IMR-90 (cell line): Measurements from ENCODE around the gene BTBD18. TPM values are rescaled to one million over a fixed set of nuclear protein-coding genes. Genes with fewer than 3 reads are reported as not detected.

Source experiments
- ATAC-seq: fragments of 200-7000 bp; cut with Tn5 transposase; 2 replicates; pipeline ENCODE4 v1.9.1; 2020; ENCODE audit warnings: low read depth, mild to moderate bottlenecking, moderate library complexity
- BruUV-seq: library from RNA; stranded (reverse); fragments of 400-500 nt; replicated peaks from 2 replicates; lab custom pipeline; 2021; lab: Mats Ljungman, UMichigan
- CTCF ChIA-PET: fragments of 300-600 bp; formaldehyde crosslinking; extraction: SDS; loops from one replicate; lab custom pipeline; 2021; ENCODE audit warnings: antibody characterized with exemption; lab: Yijun Ruan, JAX
- POLR2A ChIA-PET: fragments of 300-600 bp; sonication (Branson Sonifier 250); formaldehyde crosslinking; loops from one replicate; lab custom pipeline; 2022; ENCODE audit warnings: antibody characterized with exemption; ENCODE audit not compliant: unreplicated experiment; lab: Charles Lee
- DNase-seq: peaks from one replicate; pipeline ENCODE4 v3.0.0; 2013
- H2AFZ ChIP-seq: replicated peaks from 2 replicates; pipeline ENCODE3; 2013; ENCODE audit warnings: low read length, mild to moderate bottlenecking; ENCODE audit not compliant: poor library complexity
- H2AK5ac ChIP-seq: 2 replicates; pipeline ENCODE4 v1.6.1; 2013; ENCODE audit warnings: low read depth, low read length, inconsistent platforms
- H2AK9ac ChIP-seq: replicated peaks from 2 replicates; pipeline ENCODE3; 2013; ENCODE audit warnings: mild to moderate bottlenecking, low read depth, low read length, moderate library complexity; ENCODE audit not compliant: poor library complexity
- H2BK120ac ChIP-seq: 2 replicates; pipeline ENCODE4 v1.6.1; 2013; ENCODE audit warnings: low read depth, low read length, inconsistent platforms
- H2BK15ac ChIP-seq: 3 replicates; pipeline ENCODE4 v1.6.1; 2013; ENCODE audit warnings: low read depth, low read length, inconsistent platforms
- H2BK20ac ChIP-seq: 2 replicates; pipeline ENCODE4 v1.6.1; 2013; ENCODE audit warnings: low read depth, mild to moderate bottlenecking, inconsistent platforms, low read length, moderate library complexity
- H2BK5ac ChIP-seq: 2 replicates; pipeline ENCODE4 v1.6.1; 2013; ENCODE audit warnings: mild to moderate bottlenecking, low read depth, low read length, inconsistent platforms; ENCODE audit not compliant: poor library complexity, severe bottlenecking
- H3K14ac ChIP-seq: replicated peaks from 2 replicates; pipeline ENCODE4 v1.6.1; 2013; ENCODE audit warnings: low read depth, low read length, inconsistent platforms
- H3K18ac ChIP-seq: 2 replicates; pipeline ENCODE4 v1.6.1; 2013; ENCODE audit warnings: low read depth, low read length, control low read depth
- H3K23ac ChIP-seq: 2 replicates; pipeline ENCODE4 v1.6.1; 2013; ENCODE audit warnings: low read depth, low read length, inconsistent platforms
- H3K27ac ChIP-seq: 2 replicates; pipeline ENCODE4 v1.5.1; 2013; ENCODE audit warnings: mild to moderate bottlenecking, control low read depth, low read length; ENCODE audit not compliant: insufficient read depth
- H3K27me3 ChIP-seq: 2 replicates; pipeline ENCODE4 v1.6.1; 2013; ENCODE audit warnings: low read length; ENCODE audit not compliant: control insufficient read depth, insufficient read depth
- H3K36me3 ChIP-seq: 2 replicates; pipeline ENCODE4 v1.6.1; 2013; ENCODE audit warnings: low read length, mixed read lengths; ENCODE audit not compliant: control insufficient read depth, insufficient read depth
- H3K4ac ChIP-seq: 2 replicates; pipeline ENCODE4 v1.6.1; 2013; ENCODE audit warnings: low read depth, low read length, inconsistent platforms
- H3K4me1 ChIP-seq: 2 replicates; pipeline ENCODE4 v1.6.1; 2013; ENCODE audit warnings: low read length, mixed read lengths; ENCODE audit not compliant: control insufficient read depth, insufficient read depth
- H3K4me2 ChIP-seq: 2 replicates; pipeline ENCODE4 v1.6.1; 2013; ENCODE audit warnings: low read depth, mild to moderate bottlenecking, control low read depth, low read length, moderate library complexity
- H3K4me3 ChIP-seq: 2 replicates; pipeline ENCODE4 v1.5.1; 2013; ENCODE audit warnings: low read depth, mild to moderate bottlenecking, control low read depth, low read length, moderate library complexity; ENCODE audit not compliant: insufficient read depth
- H3K56ac ChIP-seq: 2 replicates; pipeline ENCODE4 v1.6.1; 2013; ENCODE audit warnings: low read length, inconsistent platforms; ENCODE audit not compliant: insufficient read depth; ENCODE audit errors: extremely low read depth
- H3K79me1 ChIP-seq, 2 experiments: 2 replicates each; pipeline ENCODE4 v1.6.1; 2013; ENCODE audit warnings: low read length in 2 of 2, inconsistent platforms in 1 of 2, low read depth in 1 of 2
- H3K9ac ChIP-seq: 2 replicates; pipeline ENCODE4 v1.6.1; 2013; ENCODE audit warnings: low read depth, low read length, control low read depth
- H3K9me1 ChIP-seq: 2 replicates; pipeline ENCODE4 v1.6.1; 2013; ENCODE audit warnings: low read length, inconsistent platforms; ENCODE audit not compliant: insufficient read depth
- H3K9me3 ChIP-seq: 2 replicates; pipeline ENCODE4 v1.6.1; 2013; ENCODE audit warnings: low read length; ENCODE audit not compliant: control insufficient read depth, insufficient read depth
- H4K20me1 ChIP-seq: 2 replicates; pipeline ENCODE4 v1.6.1; 2013; ENCODE audit warnings: low read length, inconsistent platforms; ENCODE audit not compliant: insufficient read depth
- H4K5ac ChIP-seq: 2 replicates; pipeline ENCODE4 v1.6.1; 2013; ENCODE audit warnings: mild to moderate bottlenecking, low read depth, low read length, control low read depth
- H4K8ac ChIP-seq, 2 experiments: 2 replicates each; pipeline ENCODE4 v1.6.1; 2013; ENCODE audit warnings: low read depth in 2 of 2, low read length in 2 of 2, control low read depth in 1 of 2, inconsistent platforms in 1 of 2
- H4K91ac ChIP-seq: 2 replicates; pipeline ENCODE4 v1.6.1; 2013; ENCODE audit warnings: low read depth, low read length, inconsistent platforms; ENCODE audit not compliant: insufficient read depth
- FOS ChIP-seq: fragments of 150-350 bp; IDR thresholded peaks from 2 replicates; pipeline ENCODE4 v1.6.1; 2016; ENCODE audit warnings: low read depth, low read length
- WGBS, 2 experiments: methylation state at CpG; one replicate each; pipeline versions ENCODE4 v1.1.5 to v1.1.7; 2013; ENCODE audit warnings: missing lambda C conversion rate in 2 of 2; ENCODE audit not compliant: insufficient read length in 1 of 2; ENCODE audit errors: extremely low coverage in 2 of 2; 5-methylcytosine and 5-hydroxymethylcytosine counted together
- dilution Hi-C: fragments of 300-500 bp; cut with HindIII; formaldehyde crosslinking; loops from one replicate; pipeline ENCODE4 v1.14.3; 2018; ENCODE audit warnings: low sequenced_read_pairs; ENCODE audit not compliant: unreplicated experiment
- in situ Hi-C: fragments of 300-500 bp; cut with MboI; formaldehyde crosslinking; loops from 3 replicates; pipeline ENCODE4 v1.14.3; 2019; ENCODE audit warnings: low sequenced_read_pairs, inconsistent platforms, mixed read lengths
- intact Hi-C: fragments of 100-400 bp; cut with micrococcal nuclease; formaldehyde crosslinking; loops from 2 replicates; pipeline ENCODE4 v1.10.0; 2022
- polyA plus RNA-seq, 3 experiments: library from polyadenylated mRNA; depleted of rRNA; stranded (reverse); fragments of >200 nt; gene quantifications; 2 replicates each; pipeline ENCODE4 v1.2.3, GENCODE V29; 2012; ENCODE audit warnings: low replicate concordance in 1 of 3
- total RNA-seq: library from RNA; depleted of rRNA; stranded (reverse); fragments of >200 nt; gene quantifications from 2 replicates; pipeline ENCODE4 v1.2.3, GENCODE V29; 2012

BTBD18 gene
- total and polyA plus RNA-seq, 2 of the 4 experiments (the other 2 are of a cell fraction), result not detected

DNA sequence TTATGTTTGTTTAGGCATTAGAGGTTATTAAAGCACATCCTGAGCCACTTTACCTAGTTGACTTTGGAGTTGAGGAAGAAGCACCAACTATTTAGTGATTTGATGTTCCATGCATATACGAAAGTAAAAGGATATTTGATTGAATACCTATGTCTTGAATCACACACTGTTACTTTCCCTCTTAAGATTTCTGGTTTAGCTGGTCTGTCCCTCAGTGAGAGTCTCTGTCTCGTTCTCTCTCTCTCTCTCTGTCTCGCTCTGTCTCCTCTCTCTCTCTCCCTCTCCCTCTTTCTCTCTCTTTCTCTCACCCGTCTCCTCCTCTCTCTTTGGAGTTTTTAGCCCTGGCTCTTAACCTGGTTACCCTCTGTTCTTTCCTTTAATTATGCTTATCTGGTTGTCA lies 20.9 kb upstream of the BTBD18 start:
- intact Hi-C loops (no loop called here), dilution Hi-C loops (no loop called here), in situ Hi-C loops (no loop called here)
- no peak overlapping the region for H4K5ac ChIP-seq
- H3K14ac ChIP-seq, result no peak overlapping the region
- no peak overlapping the region for H2BK120ac ChIP-seq
- H2AK9ac ChIP-seq, result no peak overlapping the region
- H3K4me2 ChIP-seq, result peak overlapping the region; percentile 68; the same call in 1 of the 2 replicates
- ChIA-PET POLR2A (no interaction called here), CTCF (no interaction called here)
- H3K9me1 ChIP-seq, result peaks cover 18% of the 10 kb centered on the region
- H3K9ac ChIP-seq, result no peak overlapping the region
- H3K9me3 ChIP-seq, result no peaks in the 10 kb centered on the region
- H3K27ac ChIP-seq, result no peak overlapping the region
- no peak overlapping the region for H3K4ac ChIP-seq
- ATAC-seq (no peak), DNase-seq (peak; percentile 48)
- H3K23ac ChIP-seq, result no peak overlapping the region
- H2AFZ ChIP-seq, result no peak overlapping the region
- no peak overlapping the region for H4K8ac ChIP-seq
- no peak overlapping the region for H2BK20ac ChIP-seq
- no peak overlapping the region for H2BK5ac ChIP-seq
- H3K79me1 ChIP-seq, result peaks cover 6 to 64% of the 10 kb centered on the region in 2 experiments; a peak in 2 of 4 replicates
- peaks cover 2% of the 10 kb centered on the region for H3K36me3 ChIP-seq
- 100% methylated on average over 2 of the region's 4 CpGs; no CpG with 5 or more reads in 1 of the 2 experiments for WGBS, 2 experiments
- H3K4me1 ChIP-seq, result peaks cover 25% of the 10 kb centered on the region
- H4K91ac ChIP-seq, result no peak overlapping the region
- H3K27me3 ChIP-seq, result no peaks in the 10 kb centered on the region
- no peak for TF ChIP-seq FOS
- peaks cover 98% of the 10 kb centered on the region for H4K20me1 ChIP-seq
- no peak overlapping the region for H3K4me3 ChIP-seq
- no peak overlapping the region for H3K56ac ChIP-seq
- BruUV-seq, result no TSS peak
- H2BK15ac ChIP-seq, result no peak overlapping the region
- no peak overlapping the region for H2AK5ac ChIP-seq
- H3K18ac ChIP-seq, result no peak overlapping the region
